Lung (tissue), 12 donors: ENCODE data around the gene CMKLR1. TPM values are rescaled to one million over a fixed set of nuclear protein-coding genes. Genes with fewer than 3 reads are reported as not detected.
A peak's percentile ranks its signal among the peaks of the same experiment; 100 is the strongest.

ENCODE experiments used
- ATAC-seq: fragments of 200-7000 bp; cut with Tn5 transposase; one replicate; pipeline ENCODE4 v1.9.1; 2020; ENCODE audit warnings: moderate number of reproducible peaks; ENCODE audit not compliant: insufficient read depth, low FRiP score
- DNase-seq, 3 donors: peaks; one replicate each; pipeline ENCODE4 v3.0.0-alpha.2; 2013 to 2017
- H3K27ac ChIP-seq, 2 donors: one replicate each; pipeline ENCODE4 v1.5.1; 2013; ENCODE audit warnings: mild to moderate bottlenecking in 2 of 2, moderate library complexity in 2 of 2, control low read depth in 1 of 2, inconsistent platforms in 1 of 2, low read depth in 1 of 2, low read length in 1 of 2
- H3K27me3 ChIP-seq, 3 donors: one replicate each; pipeline ENCODE4 v1.5.1; 2013; ENCODE audit warnings: low read length in 2 of 3; ENCODE audit not compliant: control insufficient read depth in 3 of 3, insufficient read depth in 3 of 3
- H3K36me3 ChIP-seq, 4 donors: one replicate each; pipeline ENCODE4 v1.5.1; 2013; ENCODE audit warnings: low read length in 4 of 4, mild to moderate bottlenecking in 1 of 4, moderate library complexity in 1 of 4; ENCODE audit not compliant: control insufficient read depth in 4 of 4, insufficient read depth in 4 of 4
- H3K4me1 ChIP-seq, 5 donors: one replicate each; pipeline ENCODE4 v1.5.1; 2013; ENCODE audit warnings: low read length in 5 of 5, mild to moderate bottlenecking in 2 of 5, moderate library complexity in 1 of 5; ENCODE audit not compliant: control insufficient read depth in 5 of 5, insufficient read depth in 5 of 5
- H3K4me3 ChIP-seq: one replicate; pipeline ENCODE4 v1.5.1; 2013; ENCODE audit warnings: mild to moderate bottlenecking, control low read depth, moderate library complexity
- H3K9ac ChIP-seq, 2 donors: one replicate each; pipeline ENCODE4 v1.5.1; 2013; ENCODE audit warnings: low read length in 2 of 2, control low read depth in 1 of 2; ENCODE audit not compliant: insufficient read depth in 1 of 2
- H3K9me3 ChIP-seq, 4 donors: one replicate each; pipeline ENCODE4 v1.5.1; 2013; ENCODE audit warnings: low read length in 3 of 4, mild to moderate bottlenecking in 1 of 4, moderate library complexity in 1 of 4; ENCODE audit not compliant: control insufficient read depth in 4 of 4, insufficient read depth in 3 of 4
- CTCF ChIP-seq: IDR thresholded peaks from 2 replicates; pipeline ENCODE4 v1.5.1; 2012; ENCODE audit warnings: mild to moderate bottlenecking; ENCODE audit errors: control extremely low read depth, extremely low read depth
- WGBS, 2 donors: extraction: QIAGEN DNeasy Blood & Tissue Kit; methylation state at CpG; one replicate each; pipeline ENCODE4 v1.1.7; 2013; 5-methylcytosine and 5-hydroxymethylcytosine counted together
- polyA plus RNA-seq, 2 donors: library from polyadenylated mRNA; stranded (reverse); fragments of 200-250 nt; gene quantifications; one replicate each; pipeline ENCODE4 v1.2.1, GENCODE V29; 2013
- total RNA-seq, 2 donors: library from RNA; depleted of rRNA in 1 of 2; stranded (reverse); fragments of >200 nt in 1 of 2; gene quantifications; one replicate each; pipeline ENCODE4 v1.2.1, GENCODE V29; 2014 to 2021
- donor health status: control.
- donor health status: control.
- donor health status: Bipolar disorder and iron deficiency.
- donor health status: healthy.
- donor health status: DM: yes; HTN: yes; CAD: no.

The CMKLR1 gene
- total and polyA plus RNA-seq, 4 donors = 4.4 to 20.5 (median 17.5) TPM

GRCh38 chr12:108312693-108313189 lies 26.4 kb downstream of the CMKLR1 start:
- TF ChIP-seq CTCF = no peak
- H3K27ac ChIP-seq = peak overlapping the region; percentile 22 to 91
- no peak overlapping the region for H3K4me3 ChIP-seq
- H3K36me3 ChIP-seq = no peaks in the 10 kb centered on the region
- WGBS, 2 donors = 31 to 36% methylated on average over 5 of the region's 5 CpGs
- H3K27me3 ChIP-seq = no peaks in the 10 kb centered on the region
- no peak for ATAC-seq
- peak; percentile 56 to 70 (median 70) for DNase-seq
- peaks cover 5 to 46% (median 20%) of the 10 kb centered on the region in 5 donors for H3K4me1 ChIP-seq
- H3K9ac ChIP-seq = no peak overlapping the region
- H3K9me3 ChIP-seq = no peaks in the 10 kb centered on the region

GRCh38 chr12:108312073-108312659 lies 26.9 kb downstream of the CMKLR1 start:
- TF ChIP-seq CTCF = no peak
- Histone ChIP-seq H3K9ac (no peak overlapping the region), H3K4me3 (no peak overlapping the region), H3K27ac (peak overlapping the region in 1 of 2 donors; percentile 91), H3K9me3 (no peaks in the 10 kb centered on the region), H3K4me1 (peaks cover 5 to 46% (median 20%) of the 10 kb centered on the region in 5 donors), H3K36me3 (no peaks in the 10 kb centered on the region), H3K27me3 (no peaks in the 10 kb centered on the region)
- ATAC-seq (no peak), DNase-seq (no peak)
- WGBS, 2 donors = 52 to 57% methylated on average over 7 of the region's 7 CpGs

GRCh38 chr12:108311605-108312004 lies 27.5 kb downstream of the CMKLR1 start:
- Histone ChIP-seq H3K9me3 (no peaks in the 10 kb centered on the region), H3K27me3 (no peaks in the 10 kb centered on the region), H3K4me1 (peaks cover 5 to 46% (median 20%) of the 10 kb centered on the region in 5 donors), H3K36me3 (no peaks in the 10 kb centered on the region), H3K27ac (peak overlapping the region in 1 of 2 donors; percentile 91), H3K9ac (no peak overlapping the region), H3K4me3 (no peak overlapping the region)
- 88 to 95% methylated on average over 4 of the region's 4 CpGs for WGBS, 2 donors
- ATAC-seq (no peak), DNase-seq (no peak)
- TF ChIP-seq CTCF = no peak
